GM18951 (cell line): ENCODE measurements around the gene CFAP69.

Experiments
- POLR2A ChIP-seq: IDR thresholded peaks from 4 replicates; pipeline ENCODE4 v1.6.1; 2011; ENCODE audit warnings: mild to moderate bottlenecking; ENCODE audit not compliant: insufficient read length, insufficient read depth; ENCODE audit errors: extremely low read depth
- in situ Hi-C: fragments of 300-500 bp; cut with MboI; formaldehyde crosslinking; loops from one replicate; pipeline ENCODE4 v1.12.0; 2022; ENCODE audit warnings: low sequenced_read_pairs, mixed read lengths, inconsistent platforms; ENCODE audit not compliant: unreplicated experiment

Gene CFAP69

DNA sequence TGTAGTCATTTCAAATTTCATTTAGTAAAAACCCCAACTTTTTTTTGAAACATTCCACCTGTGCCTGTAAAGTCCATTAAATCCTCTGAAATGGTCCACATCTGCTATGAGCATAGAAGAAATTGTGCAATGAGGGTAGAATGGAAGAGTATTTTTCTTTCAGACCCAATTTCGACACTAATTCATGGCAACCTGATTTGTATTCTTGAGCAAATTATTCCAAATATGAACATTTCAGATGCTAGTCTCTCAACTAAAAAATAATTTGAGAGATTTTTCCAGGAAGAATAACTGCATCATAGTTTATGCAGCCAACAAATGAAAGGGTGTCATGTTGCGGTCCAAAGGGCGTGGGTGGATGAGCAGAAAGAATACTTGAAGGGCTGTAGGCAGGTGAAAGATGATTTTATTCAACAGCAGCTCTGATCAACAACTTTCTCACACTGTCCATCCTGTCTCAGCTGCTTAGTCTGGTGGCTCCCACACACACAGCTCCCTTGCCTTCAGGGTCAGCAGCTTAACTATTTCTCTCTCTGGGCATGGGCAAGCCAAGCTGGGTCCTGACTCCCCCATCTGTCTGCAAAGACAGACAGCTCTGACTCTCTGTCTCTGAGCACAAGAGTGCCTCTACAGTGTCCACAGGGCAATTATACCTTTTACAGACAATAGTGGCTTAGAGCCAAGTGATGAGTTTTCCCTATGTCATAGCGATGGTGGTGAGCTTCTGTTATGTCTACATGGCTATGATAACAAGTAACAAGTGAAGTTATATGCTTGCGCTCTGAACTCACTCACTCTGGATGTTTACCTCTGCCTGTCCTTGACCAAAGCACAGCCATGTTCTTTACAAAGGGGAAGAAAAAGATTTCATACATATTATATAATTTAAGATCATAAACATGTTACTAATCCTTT is 21.9 kb upstream of the CFAP69 start:
- TF ChIP-seq POLR2A = no peak
- in situ Hi-C loops = no loop called here

DNA sequence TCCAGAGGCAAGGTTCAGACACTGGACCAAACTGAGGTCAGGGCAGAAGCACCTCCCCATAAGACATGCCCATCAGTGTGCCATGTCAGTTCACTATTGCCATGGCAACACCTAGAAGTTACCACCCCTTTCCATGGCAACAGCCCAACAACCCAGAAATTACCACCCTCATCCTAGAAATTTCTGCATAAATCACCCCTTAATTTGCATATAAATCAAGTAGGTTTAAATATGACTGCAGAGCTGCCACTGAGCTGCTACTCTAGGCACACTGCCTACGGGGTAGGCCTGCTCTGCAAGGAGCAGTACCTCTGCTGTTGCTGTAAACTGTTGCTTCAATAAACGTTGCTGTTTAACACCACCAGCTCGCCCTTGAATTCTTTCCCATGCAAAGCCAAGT is 20.8 kb upstream of the CFAP69 start:
- no peak for TF ChIP-seq POLR2A
- in situ Hi-C loops = no loop called here

DNA sequence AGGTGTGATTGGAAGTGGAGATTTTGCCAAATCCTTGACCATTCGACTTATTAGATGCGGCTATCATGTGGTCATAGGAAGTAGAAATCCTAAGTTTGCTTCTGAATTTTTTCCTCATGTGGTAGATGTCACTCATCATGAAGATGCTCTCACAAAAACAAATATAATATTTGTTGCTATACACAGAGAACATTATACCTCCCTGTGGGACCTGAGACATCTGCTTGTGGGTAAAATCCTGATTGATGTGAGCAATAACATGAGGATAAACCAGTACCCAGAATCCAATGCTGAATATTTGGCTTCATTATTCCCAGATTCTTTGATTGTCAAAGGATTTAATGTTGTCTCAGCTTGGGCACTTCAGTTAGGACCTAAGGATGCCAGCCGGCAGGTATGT is 19.8 kb upstream of the CFAP69 start:
- no peak for TF ChIP-seq POLR2A
- in situ Hi-C loops = no loop called here

DNA sequence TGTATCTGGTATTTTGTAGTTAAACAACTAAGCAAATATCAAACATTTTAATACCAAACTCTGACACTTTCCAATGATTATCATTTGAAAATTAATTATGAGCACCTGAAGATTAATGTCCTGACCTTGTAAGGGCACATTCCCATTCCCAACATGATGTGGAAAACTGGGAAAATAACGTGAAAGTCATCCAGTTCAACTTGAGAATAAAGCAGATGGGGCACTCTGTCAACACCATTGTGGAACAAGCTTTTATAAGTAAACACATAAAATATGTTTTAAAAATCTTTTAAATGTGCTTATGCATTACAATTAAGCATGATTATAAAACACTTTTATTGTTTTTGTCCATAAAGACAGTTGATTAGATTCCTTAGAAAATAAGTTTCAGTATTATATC is 19.4 kb upstream of the CFAP69 start:
- in situ Hi-C loops = no loop called here
- no peak for TF ChIP-seq POLR2A

DNA sequence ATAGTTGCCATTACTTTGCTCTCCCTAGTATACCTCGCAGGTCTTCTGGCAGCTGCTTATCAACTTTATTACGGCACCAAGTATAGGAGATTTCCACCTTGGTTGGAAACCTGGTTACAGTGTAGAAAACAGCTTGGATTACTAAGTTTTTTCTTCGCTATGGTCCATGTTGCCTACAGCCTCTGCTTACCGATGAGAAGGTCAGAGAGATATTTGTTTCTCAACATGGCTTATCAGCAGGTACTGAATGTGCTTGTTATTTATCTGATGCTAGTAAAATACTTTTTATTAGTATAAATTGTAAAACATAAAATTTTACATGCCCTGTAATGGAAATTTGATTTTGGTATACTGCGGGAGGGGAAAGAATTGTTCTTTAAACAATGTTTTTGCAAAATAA is 17.7 kb upstream of the CFAP69 start:
- TF ChIP-seq POLR2A = no peak

DNA sequence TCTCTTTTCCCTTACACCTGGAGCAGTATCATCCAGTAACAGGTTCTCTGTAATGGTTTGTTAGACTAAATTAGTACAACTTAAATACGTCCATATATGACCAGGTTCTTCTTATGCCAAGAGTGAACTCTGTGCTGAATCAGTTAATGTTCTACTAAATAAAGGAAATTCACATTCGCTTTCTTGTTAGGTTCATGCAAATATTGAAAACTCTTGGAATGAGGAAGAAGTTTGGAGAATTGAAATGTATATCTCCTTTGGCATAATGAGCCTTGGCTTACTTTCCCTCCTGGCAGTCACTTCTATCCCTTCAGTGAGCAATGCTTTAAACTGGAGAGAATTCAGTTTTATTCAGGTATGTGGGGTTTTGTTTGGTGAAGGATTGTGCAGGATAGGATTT is 15.3 kb upstream of the CFAP69 start:
- TF ChIP-seq POLR2A = no peak
- in situ Hi-C loops = no loop called here

More for the DNA sequence above, 17.7 kb upstream of the CFAP69 start:
- in situ Hi-C loops = no loop called here

DNA sequence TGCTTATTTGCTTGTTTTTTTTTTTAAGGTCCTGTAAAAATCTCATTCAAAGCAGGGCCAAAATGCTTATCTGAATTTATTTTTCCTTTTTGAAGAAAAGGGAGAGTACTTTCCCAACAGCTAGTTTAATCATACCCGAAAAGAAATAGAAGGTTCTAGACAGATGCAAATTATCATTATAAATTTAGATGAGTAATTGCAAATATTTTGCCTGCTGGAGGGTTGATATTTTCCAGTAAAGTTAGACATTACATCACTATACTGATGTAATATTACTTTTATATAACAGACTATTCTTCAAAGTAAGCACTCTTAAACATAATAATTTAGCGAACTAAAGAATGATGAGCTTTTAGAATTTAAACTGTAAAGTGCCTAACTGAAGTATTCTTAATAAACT is 14.1 kb upstream of the CFAP69 start:
- TF ChIP-seq POLR2A = no peak
- in situ Hi-C loops = no loop called here

DNA sequence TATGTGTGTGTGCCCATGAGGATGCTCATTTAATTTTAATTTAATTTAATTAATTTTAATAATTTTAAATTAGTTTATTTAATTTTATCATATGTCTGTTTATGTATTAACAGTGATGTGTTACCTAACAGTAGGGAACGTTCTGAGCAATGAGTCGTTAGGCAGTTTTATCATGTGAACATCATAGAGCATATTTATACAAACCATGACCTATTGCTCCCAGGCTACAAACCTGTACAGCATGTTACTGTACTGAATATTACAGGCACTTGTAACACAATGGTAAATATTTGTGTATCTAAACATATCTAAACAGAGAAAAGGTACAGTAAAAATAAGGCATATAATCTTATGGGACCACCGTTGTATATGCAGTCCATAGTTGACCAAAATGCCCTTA is 13.7 kb upstream of the CFAP69 start:
- in situ Hi-C loops = no loop called here
- TF ChIP-seq POLR2A = no peak

DNA sequence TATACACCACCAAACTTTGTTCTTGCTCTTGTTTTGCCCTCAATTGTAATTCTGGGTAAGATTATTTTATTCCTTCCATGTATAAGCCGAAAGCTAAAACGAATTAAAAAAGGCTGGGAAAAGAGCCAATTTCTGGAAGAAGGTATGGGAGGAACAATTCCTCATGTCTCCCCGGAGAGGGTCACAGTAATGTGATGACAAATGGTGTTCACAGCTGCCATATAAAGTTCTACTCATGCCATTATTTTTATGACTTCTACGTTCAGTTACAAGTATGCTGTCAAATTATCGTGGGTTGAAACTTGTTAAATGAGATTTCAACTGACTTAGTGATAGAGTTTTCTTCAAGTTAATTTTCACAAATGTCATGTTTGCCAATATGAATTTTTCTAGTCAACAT is 12.5 kb upstream of the CFAP69 start:
- TF ChIP-seq POLR2A = no peak
- in situ Hi-C loops = no loop called here

DNA sequence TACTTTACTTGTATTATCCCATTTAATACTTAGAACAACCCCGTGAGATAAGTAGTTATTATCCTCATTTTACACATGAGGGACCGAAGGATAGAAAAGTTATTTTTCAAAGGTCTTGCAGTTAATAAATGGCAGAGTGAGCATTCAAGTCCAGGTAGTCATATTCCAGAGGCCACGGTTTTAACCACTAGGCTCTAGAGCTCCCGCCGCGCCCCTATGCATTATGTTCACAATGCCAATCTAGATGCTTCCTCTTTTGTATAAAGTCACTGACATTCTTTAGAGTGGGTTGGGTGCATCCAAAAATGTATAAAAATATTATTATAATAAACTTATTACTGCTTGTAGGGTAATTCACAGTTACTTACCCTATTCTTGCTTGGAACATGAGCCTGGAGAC is 11.4 kb upstream of the CFAP69 start:
- in situ Hi-C loops = no loop called here
- TF ChIP-seq POLR2A = no peak

DNA sequence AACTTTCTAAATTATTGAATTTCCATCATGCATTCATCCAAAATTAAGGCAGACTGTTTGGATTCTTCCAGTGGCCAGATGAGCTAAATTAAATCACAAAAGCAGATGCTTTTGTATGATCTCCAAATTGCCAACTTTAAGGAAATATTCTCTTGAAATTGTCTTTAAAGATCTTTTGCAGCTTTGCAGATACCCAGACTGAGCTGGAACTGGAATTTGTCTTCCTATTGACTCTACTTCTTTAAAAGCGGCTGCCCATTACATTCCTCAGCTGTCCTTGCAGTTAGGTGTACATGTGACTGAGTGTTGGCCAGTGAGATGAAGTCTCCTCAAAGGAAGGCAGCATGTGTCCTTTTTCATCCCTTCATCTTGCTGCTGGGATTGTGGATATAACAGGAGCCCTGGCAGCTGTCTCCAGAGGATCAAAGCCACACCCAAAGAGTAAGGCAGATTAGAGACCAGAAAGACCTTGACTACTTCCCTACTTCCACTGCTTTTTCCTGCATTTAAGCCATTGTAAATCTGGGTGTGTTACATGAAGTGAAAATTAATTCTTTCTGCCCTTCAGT is 8.2 kb upstream of the CFAP69 start:
- in situ Hi-C loops = no loop called here
- no peak for TF ChIP-seq POLR2A

DNA sequence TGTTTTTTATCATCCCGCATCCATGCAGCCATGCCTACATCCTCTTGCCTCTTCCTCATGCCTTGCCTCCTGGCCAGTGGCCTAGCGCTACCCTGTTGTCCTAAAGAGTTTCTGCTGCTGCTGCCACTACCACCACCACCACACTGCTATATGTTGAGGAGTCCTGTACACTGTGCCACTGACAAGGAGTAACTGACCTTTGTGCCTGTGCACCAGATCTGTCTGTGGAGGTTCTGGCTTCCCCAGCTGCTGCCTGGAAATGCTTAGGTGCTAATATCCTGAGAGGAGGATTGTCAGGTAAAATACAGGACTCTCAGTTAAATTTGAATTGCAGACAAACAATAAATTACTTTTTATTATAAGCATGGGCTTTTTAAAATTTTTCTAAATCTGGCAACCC is 7.0 kb upstream of the CFAP69 start:
- no peak for TF ChIP-seq POLR2A
- in situ Hi-C loops = no loop called here

DNA sequence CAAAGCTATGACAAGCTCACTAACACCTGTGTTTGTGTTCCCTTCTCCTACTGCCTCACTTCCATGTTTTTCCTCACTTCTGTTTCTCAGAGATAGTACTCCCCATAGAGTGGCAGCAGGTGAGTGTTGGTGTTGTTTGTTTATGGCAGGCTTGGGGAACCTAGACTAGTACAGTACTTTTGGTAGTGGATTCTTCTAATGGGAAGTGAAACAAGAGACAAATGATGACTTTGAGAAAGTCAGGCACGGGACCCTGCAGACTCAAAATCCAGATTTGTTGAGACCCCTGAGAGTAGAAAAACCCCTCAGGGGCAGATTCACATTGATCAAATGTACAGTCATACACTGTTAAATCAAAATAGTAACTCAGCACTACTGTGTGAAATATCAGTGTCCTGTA is 6.4 kb upstream of the CFAP69 start:
- TF ChIP-seq POLR2A = no peak
- in situ Hi-C loops = no loop called here

DNA sequence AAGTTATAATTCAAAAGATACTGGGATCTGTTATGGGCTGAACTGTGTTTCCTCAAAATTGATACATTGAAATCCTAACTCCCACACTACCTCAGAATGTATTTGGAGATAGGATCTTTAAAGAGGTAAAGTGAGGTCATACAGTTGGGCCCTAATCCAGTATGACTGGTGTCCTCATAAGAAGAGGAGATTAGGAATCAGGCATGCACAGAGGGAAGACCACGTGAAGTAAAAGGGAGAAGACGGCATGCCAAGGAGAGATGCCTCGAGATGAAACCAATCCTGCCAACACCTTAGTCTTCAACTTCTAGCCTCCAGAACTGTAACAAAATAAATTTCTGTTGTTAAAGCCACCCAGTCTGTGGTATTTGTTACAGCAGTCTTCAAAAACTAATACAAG is 5.9 kb upstream of the CFAP69 start:
- TF ChIP-seq POLR2A = no peak
- in situ Hi-C loops = no loop called here
